ENCODE measurements around the gene SNTG2. TPM values are rescaled to one million over a fixed set of nuclear protein-coding genes. Genes with fewer than 3 reads are reported as not detected.

Gene SNTG2
- total and polyA plus RNA-seq, 7 donors: 0.26 to 1.7 (median 0.73) TPM; not detected in 2

DNA sequence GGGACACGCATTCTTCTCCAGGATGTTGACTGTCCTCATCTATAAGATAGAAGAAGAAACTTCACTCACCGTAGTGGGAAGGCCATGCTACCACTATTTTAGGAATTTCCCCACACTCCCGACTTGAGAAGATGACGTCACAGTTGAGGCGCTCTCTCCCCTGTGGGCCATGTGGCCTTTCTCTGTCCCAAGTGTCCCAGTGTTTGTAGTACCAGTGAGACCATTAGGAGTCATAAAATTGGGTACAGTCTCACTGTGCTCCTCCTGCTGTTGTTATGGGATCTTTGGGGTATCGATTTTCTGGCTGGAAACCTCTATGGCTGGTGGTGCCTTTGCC, 7.2 kb upstream of the SNTG2 start:
- TF ChIP-seq, protein P1, sequence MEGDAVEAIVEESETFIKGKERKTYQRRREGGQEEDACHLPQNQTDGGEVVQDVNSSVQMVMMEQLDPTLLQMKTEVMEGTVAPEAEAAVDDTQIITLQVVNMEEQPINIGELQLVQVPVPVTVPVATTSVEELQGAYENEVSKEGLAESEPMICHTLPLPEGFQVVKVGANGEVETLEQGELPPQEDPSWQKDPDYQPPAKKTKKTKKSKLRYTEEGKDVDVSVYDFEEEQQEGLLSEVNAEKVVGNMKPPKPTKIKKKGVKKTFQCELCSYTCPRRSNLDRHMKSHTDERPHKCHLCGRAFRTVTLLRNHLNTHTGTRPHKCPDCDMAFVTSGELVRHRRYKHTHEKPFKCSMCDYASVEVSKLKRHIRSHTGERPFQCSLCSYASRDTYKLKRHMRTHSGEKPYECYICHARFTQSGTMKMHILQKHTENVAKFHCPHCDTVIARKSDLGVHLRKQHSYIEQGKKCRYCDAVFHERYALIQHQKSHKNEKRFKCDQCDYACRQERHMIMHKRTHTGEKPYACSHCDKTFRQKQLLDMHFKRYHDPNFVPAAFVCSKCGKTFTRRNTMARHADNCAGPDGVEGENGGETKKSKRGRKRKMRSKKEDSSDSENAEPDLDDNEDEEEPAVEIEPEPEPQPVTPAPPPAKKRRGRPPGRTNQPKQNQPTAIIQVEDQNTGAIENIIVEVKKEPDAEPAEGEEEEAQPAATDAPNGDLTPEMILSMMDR (IDR thresholded peaks at IDR 0.05): no peak
- Histone ChIP-seq H3K4me1 (no peaks in the 10 kb centered on the region), H3K4me3 (no peak overlapping the region), H3K27me3 (ENCODE audit: insufficient read depth in 3 of 3, low read length in 2 of 3) (peaks cover 0 to 22% (median 1%) of the 10 kb centered on the region in 3 donors), H3K27ac (no peak overlapping the region), H3K36me3 (ENCODE audit: insufficient read depth in 1 of 2, low read depth in 1 of 2) (no peaks in the 10 kb centered on the region), H3K9me3 (no peaks in the 10 kb centered on the region)
- intact Hi-C loops (cut with DNase I): no loop called here
- 86 to 89% (median 88%) methylated on average over 6 of the region's 6 CpGs for WGBS, 3 donors
- no peak for ATAC-seq
- DNase-seq: no peak

GRCh38 chr2:943821-944220, 6.8 kb upstream of the SNTG2 start:
- WGBS, 3 donors: 49 to 51% (median 49%) methylated on average over 3 of the region's 3 CpGs
- no peak for ATAC-seq
- H3K9me3 ChIP-seq: no peaks in the 10 kb centered on the region
- TF ChIP-seq, protein P1 (IDR thresholded peaks at IDR 0.05): no peak
- no peak for DNase-seq
- no peak overlapping the region for H3K4me3 ChIP-seq
- H3K27me3 ChIP-seq (ENCODE audit: insufficient read depth in 3 of 3, low read length in 2 of 3): peaks cover 0 to 26% (median 1%) of the 10 kb centered on the region in 3 donors
- no peak overlapping the region for H3K27ac ChIP-seq
- no peaks in the 10 kb centered on the region for H3K4me1 ChIP-seq
- no peaks in the 10 kb centered on the region for H3K36me3 ChIP-seq (ENCODE audit: insufficient read depth in 1 of 2, low read depth in 1 of 2)
- intact Hi-C loops (cut with DNase I): no loop called here

GRCh38 chr2:944693-945092, 6.0 kb upstream of the SNTG2 start:
- H3K27ac ChIP-seq: no peak overlapping the region
- H3K36me3 ChIP-seq (ENCODE audit: insufficient read depth in 1 of 2, low read depth in 1 of 2): no peaks in the 10 kb centered on the region
- intact Hi-C loops (cut with DNase I): no loop called here
- H3K9me3 ChIP-seq: no peaks in the 10 kb centered on the region
- ATAC-seq (no peak), DNase-seq (no peak)
- no peaks in the 10 kb centered on the region for H3K4me1 ChIP-seq
- H3K4me3 ChIP-seq: no peak overlapping the region
- H3K27me3 ChIP-seq (ENCODE audit: insufficient read depth in 3 of 3, low read length in 2 of 3): peaks cover 0 to 35% (median 4%) of the 10 kb centered on the region in 3 donors
- TF ChIP-seq, protein P1 (IDR thresholded peaks at IDR 0.05): no peak

DNA sequence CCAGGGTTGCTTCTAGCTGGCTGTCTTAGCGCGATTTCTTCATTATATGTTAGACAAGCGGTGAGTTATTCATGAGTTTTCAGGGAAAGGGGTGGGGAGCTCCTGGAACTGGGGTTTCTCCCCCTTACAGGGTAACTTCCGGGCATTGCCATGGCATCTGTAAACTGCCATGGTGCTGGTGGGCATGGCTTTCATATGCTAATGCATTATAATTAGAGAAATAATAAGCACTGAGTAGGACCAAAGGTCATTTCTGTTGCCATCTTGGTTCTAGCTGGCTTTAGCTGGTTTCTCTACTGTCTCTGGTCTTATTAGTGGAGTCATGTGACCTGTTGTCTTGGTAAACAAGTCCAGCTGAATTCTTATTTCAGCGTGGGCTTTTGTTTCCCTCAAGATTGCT, 5.5 kb upstream of the SNTG2 start:
- Histone ChIP-seq H3K27me3 (ENCODE audit: insufficient read depth in 3 of 3, low read length in 2 of 3) (peaks cover 0 to 39% (median 6%) of the 10 kb centered on the region in 3 donors), H3K4me1 (no peaks in the 10 kb centered on the region), H3K36me3 (ENCODE audit: insufficient read depth in 1 of 2, low read depth in 1 of 2) (no peaks in the 10 kb centered on the region), H3K9me3 (no peaks in the 10 kb centered on the region), H3K27ac (no peak overlapping the region), H3K4me3 (no peak overlapping the region)
- DNase-seq (no peak), ATAC-seq (no peak)
- intact Hi-C loops (cut with DNase I): no loop called here
- 85 to 87% (median 86%) methylated on average over 5 of the region's 5 CpGs for WGBS, 3 donors
- TF ChIP-seq, protein P1 (IDR thresholded peaks at IDR 0.05): no peak
